ENCODE measurements around the gene ZNF550.
"Not testable (repeated sequence)": the region's sequence is repeated elsewhere in the genome, so short reads cannot be mapped to it uniquely, and the experiment has no call there.

ZNF550 gene

DNA sequence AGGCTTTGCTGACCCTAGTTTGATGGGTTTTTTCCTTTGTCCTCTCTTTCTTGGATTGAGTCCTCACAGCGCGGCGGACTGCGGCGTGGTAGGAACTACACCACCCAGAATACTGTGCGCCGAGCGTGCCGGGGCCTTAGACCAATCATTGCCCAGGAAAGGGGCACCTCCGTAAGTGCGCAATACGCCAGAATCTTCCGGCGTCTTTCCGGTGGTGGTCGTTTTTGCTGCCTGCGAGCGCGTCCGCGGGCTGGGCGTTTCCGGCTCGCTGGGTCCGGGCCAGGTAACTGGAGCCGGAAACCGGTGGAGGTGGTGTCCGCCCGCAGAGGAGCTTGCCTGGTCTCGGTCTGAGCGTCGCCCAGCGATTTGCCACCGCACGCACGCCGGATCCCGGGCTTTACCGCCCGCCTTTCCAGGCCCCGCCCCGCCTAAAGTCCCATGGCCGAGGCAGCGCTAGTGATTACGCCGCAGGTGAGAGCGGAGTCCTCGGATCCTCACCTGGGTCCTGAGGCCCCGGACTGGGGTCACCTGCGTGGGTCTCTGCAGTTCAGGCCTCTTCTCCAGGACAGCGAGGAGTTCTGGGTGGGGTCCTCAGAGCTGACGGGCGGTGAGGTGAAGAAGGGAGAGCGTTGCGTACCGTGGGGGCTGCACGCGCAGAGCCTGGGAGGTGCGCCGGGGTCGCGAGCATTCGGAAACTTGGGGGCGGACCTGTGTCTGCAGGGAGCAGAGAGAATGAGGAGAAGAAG, 32.4 kb downstream of the ZNF550 start, which contains the start of gene ZNF549:
Gene ZNF549 (plus strand): TSS at position 221 of the 746 bp plus-strand sequence. CDS start 218 bp downstream, at position 439.
- peak; percentile 94 for DNase-seq

DNA sequence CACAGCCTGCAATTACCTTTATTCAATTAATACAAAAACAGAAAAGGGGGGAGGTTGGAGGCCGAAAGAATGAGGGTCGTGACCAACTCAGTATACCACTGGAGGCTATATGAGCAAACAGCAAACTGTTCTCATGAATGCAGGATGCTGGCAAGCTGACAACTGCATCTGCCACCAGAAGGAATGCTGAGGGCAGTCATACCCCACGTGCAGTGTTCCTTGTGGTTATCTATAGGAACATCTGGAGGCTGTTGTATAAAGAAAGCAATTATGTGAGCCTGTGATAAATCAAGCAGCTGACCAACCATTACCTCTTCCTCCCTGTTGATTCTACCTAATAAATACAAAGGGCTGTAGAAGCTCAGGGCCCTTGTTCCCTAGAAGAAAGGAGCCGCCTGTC, 41.6 kb downstream of the ZNF550 start:
- DNase-seq, result not testable (repeated sequence)

DNA sequence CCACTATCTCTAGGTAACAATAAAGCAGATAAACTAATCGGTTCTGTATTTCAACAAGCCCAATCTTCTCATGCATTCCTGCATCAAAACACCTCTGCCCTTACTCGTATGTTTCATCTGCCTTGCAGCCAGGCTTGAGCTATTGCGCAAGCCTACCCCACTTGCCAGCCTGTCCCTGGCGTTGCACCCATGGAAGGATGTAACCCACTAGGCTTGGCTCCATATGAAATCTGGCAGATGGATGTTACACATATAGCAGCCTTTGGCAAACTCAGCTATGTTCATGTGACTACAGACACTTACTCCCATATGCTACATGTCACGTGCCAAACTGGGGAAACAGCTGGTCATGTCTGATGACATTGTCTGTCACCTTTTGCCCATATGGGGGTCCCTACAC, 44.4 kb downstream of the ZNF550 start:
- DNase-seq, result no peak

DNA sequence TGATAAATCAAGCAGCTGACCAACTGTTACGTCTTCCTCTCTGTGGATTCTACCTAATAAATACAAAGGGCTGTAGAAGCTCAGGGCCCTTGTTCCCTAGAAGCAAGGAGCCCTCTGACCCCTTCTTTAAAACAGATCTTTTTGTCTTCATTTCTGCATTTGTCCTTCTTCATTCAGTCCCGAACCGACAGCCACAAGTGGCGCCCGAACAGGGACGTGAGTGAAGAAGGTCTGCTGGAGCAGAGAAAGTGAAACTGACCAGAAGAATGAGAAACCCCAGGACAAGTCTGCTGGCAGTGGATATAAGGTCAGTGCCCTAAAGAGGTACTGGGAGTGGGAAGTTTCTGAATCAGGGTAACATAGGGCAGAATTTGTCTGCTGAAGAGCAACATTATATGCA, 46.8 kb downstream of the ZNF550 start:
- DNase-seq, result peak; percentile 11

DNA sequence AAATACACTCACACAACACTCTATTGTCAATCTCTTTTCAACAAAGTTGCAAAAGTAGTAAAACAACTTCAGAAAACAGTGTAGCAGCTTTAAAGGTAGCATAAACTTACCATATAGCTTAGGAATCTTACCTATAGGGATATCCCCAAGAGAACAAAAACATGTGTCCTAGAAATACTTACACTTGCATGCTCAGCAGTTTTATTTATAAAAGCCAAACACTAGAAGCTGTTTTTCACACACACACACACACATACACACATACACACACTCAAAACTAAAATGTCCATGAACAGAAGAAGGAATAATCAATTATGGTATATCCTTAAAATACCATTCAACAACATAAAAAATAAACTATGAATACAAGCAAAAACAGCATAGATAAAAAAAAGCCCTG, 48.2 kb downstream of the ZNF550 start:
- DNase-seq, result no peak

DNA sequence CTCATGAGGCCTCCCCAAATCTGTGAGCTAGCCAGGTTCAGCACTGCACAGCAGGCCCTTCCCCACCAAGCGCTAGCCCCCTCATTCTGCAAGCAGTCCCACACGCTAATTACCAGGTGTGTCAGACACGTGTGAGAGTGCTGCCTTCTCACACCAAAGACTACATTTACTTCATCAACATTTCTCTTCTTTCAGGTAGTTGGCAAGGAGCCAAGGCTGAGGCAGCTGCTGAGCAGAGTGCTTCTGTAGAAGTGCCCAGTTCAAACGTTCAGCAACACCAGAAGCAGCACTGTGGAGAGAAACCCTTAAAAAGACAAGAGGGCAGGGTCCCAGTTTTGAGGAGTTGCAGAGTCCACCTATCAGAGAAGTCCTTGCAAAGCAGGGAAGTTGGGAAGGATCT, 53.5 kb downstream of the ZNF550 start:
- no peak for DNase-seq

DNA sequence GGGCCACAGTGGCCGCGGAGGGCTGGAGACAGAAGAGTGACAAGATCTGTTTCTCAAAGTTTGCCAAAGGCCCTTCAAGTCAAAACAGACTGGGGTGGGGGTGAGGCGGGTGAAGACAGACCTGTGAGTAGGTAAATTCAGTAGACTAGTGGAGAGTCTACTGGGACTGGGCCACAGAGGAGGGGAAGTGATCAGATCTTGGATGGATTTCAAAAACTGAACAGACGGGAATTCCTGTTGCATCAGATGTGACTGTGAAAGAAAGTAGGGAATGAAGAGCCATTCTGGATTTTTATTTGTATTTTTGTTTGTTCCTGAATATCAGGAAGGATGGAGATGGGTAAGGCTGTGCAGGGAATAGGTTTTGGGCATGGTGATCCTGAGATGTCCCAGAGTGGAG, 59.3 kb downstream of the ZNF550 start:
- DNase-seq, result not testable (repeated sequence)

DNA sequence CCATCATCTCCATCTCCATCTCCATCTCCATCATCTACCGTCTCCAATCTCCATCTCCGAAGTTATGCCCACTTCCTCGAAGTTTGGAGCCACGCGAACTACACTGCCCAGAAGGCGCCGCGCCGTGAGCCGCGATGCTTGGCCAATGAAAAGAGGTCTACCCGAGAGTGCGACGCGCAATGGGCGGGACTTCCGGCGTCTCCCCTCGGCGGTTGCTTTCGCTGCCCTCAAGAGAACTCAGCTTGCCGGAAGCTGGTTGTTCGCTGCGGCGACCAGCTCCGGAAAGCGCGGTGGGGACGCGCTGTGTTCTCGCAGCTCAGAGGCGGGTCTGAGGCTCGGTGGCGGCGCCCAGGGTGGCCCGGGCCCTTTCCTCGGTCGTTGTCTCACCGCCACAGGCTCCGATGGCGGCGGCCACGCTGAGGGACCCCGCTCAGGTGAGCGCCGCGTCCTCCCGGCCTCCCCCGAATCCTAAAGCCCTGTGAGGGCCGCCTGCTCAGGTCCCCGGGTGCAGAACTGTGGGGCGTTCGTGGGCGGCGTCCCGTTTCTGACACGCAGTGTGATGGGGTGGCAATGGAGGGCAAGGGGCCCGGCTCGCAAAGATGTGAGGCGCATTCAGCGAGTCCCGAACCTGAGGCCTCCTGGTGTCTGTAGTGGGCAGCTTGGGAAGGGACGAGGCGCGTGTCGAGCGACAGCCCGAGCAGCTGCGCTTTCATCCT, 59.8 kb downstream of the ZNF550 start, which contains the start of gene ZNF773:
Gene ZNF773 (plus strand): TSS at position 259 of the 716 bp plus-strand sequence. CDS start 143 bp downstream, at position 402.
- DNase-seq, result peak; percentile 97

DNA sequence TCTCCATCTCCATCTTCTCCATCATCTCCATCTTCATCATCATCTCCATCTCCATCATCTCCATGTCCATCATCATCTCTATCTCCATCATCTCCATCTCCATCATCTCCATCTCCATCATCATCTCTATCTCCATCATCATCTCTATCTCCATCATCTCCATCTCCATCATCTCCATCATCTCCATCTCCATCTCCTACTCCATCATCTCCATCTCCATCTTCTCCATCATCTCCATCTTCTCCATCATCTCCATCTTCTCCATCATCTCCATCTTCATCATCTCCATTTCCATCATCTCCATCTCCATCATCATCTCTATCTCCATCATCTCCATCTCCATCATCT, 60.4 kb downstream of the ZNF550 start:
- not testable (repeated sequence) for DNase-seq

DNA sequence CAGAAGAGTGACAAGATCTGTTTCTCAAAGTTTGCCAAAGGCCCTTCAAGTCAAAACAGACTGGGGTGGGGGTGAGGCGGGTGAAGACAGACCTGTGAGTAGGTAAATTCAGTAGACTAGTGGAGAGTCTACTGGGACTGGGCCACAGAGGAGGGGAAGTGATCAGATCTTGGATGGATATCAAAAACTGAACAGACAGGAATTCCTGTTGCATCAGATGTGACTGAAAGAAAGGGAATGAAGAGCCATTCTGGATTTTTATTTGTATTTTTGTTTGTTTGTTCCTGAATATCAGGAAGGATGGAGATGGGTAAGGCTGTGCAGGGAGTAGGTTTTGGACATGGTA, 71.4 kb downstream of the ZNF550 start:
- not testable (repeated sequence) for DNase-seq

DNA sequence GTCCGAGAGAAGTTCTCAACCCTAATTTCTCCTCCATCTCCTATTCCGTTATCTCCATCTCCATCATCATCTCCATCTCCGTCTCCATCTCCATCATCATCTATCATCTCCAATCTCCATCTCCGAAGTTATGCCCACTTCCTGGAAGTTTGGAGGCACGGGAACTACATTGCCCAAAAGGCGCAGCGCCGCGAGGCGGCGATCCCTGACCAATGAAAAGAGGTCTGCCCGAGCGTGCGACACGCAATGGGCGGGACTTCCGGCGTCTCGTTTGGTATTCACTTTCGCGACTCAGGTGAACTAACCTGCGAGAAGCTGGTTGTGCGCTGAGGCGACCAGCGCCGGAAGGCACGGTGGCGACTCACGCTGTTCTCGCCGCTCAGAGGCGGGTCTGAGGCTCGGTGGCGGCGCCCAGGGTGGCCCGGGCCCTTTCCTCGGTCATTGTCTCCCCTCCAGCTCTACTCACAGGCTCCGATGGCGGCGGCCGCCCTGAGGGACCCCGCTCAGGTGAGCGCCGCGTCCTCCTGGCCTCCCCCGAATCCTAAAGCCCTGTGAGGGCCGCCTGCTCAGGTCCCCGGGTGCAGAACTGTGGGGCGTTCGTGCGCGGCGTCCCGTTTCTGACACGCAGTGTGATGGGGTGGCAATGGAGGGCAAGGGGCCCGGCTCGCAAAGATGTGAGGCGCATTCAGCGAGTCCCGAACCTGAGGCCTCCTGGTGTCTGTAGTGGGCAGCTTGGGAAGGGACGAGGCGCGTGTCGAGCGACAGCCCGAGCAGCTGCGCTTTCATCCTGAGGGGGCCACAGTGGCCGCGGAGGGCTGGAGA, 72.0 kb downstream of the ZNF550 start, which contains the start of gene ZNF419:
Gene ZNF419 (plus strand): TSS at position 274 of the 822 bp plus-strand sequence. CDS start 201 bp downstream, at position 475.
- DNase-seq, result peak; percentile 95
